Ureter (tissue), 1 donor: ENCODE results near the gene RRAD. TPM values are rescaled to one million over a fixed set of nuclear protein-coding genes. Genes with fewer than 3 reads are reported as not detected.
"Not testable (repeated sequence)": the region's sequence is repeated elsewhere in the genome, so short reads cannot be mapped to it uniquely, and the experiment has no call there.

Experiments used
- DNase-seq: peaks from one replicate; pipeline ENCODE4 v3.0.0-alpha.2; 2020; ENCODE audit warnings: low spot score
- total RNA-seq: library from RNA; stranded (reverse); gene quantifications from one replicate; pipeline ENCODE4 v1.2.4, GENCODE V29; 2023
- donor health status: DM: yes; HTN: yes; CAD: no.

Gene RRAD
- total RNA-seq, 1 donor from 2014 or later: 7.7 TPM

GRCh38 chr16:66900721-66901441, 24.5 kb downstream of the RRAD start:
- no peak for DNase-seq

- DNase-seq: peak; percentile 85
These were observed 25.2 kb downstream of the RRAD start for GRCh38 chr16:66899945-66900710.

DNA sequence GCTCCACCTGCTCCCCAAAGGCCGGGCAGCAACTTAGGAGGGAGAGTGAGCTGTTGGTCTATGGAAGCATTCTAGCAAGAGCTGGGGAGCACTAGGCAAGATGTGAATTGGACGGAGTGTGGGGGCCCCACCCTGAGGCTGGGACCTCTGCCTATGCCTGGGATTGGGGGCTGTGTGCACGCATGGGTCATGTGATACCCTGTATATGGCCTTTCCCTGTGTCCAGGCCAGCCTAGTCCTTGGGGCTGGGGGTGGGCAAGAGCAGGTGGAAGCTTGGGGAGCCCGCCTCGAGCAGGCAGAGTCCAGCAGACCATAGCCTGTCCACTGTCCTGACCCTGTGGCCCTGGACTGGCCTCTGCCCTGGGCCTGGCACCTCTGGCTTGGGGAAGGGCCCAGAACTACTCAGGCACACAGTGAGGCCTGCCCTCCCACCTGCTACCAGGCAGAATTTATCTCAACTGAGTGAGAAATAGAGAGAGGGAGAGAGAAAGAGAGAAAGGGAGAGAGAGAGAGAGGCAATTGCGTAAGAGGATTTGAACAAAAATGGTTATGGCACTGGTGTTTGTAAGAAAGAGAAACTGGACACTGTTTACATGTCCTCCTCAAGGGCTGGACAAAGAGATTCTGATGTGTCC, 25.9 kb downstream of the RRAD start:
- DNase-seq: no peak

DNA sequence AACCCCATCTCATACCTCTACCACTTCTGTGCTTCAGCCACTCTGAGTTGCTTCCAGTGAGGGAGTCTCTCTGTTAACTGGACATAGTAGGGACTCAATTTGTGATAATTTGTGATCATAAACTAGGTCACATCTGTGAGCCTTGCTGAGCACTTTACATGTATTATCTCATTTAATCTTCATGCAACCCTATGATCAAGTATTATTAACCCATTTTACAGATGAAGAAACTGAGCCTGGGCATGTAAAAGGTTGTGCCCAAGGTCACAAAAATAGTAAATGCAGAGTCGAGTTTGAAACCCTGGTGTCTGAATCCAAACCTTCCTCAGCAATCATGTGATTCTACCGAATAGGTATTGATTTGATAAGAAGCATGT, 26.4 kb downstream of the RRAD start:
- no peak for DNase-seq

- DNase-seq: no peak
These were observed 27.1 kb downstream of the RRAD start for GRCh38 chr16:66898207-66898606.

GRCh38 chr16:66896682-66897081, 28.7 kb downstream of the RRAD start:
- DNase-seq: not testable (repeated sequence)

GRCh38 chr16:66895999-66896398, 29.3 kb downstream of the RRAD start:
- DNase-seq: no peak

- DNase-seq: no peak
These were observed 29.7 kb downstream of the RRAD start for GRCh38 chr16:66895689-66895979.

DNA sequence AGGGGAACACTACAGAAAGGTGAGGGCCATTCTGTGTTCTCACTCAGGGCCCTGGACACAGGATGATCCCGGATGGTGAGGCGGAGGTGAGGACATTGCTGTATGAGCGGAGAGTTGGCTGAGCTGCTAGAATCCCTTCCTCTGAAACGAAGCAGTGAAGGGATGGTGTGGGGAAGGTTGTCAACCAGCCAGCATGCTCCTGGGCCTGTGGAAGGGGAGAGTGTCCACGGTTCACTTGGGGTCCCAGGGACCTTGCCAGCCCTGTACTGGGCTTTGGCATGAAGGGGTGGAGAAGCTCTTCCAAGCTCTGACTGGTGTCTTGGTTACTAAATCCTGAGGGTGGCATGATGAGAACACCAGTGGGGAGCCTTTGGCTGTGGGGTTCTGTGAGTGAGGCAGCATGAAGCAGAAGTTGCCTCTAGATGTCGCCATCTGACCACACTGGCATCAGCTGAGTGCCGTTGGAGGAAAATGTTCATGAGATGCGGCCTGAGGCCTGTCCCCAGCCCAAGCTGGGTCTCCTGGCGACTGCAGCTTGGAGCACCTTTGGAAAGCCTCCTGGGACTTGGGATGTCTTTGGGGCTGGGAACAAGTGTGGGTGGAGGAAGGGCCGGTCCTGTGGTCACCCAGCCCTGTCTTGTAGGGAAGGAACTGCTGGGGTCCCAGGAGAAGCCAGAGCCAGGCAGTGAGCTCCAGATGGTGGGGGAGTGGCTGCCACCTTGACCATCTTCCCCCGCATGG, 30.2 kb downstream of the RRAD start:
- peak; percentile 80 for DNase-seq

GRCh38 chr16:66894055-66894454, 31.3 kb downstream of the RRAD start:
- no peak for DNase-seq

DNA sequence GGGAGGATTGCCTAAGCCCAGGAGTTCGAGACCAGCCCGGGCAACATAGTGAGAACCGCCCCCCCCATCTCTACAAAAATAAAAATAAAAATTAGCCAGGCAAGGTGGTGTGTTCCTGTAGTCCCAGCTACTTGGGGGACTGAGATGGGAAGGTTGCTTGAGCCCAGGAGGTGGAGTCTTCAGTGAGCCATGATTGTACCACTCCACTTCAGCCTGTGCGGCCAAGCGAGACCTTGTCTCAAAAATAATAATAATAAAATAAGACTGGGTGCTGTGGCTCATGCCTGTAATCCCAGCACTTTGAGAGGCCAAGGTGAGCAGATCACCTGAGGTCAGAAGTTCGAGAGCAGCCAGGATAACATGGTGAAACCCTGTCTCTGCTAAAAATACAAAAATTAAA, 33.5 kb downstream of the RRAD start:
- no peak for DNase-seq

GRCh38 chr16:66891360-66891759, 34.0 kb downstream of the RRAD start:
- DNase-seq: no peak

DNA sequence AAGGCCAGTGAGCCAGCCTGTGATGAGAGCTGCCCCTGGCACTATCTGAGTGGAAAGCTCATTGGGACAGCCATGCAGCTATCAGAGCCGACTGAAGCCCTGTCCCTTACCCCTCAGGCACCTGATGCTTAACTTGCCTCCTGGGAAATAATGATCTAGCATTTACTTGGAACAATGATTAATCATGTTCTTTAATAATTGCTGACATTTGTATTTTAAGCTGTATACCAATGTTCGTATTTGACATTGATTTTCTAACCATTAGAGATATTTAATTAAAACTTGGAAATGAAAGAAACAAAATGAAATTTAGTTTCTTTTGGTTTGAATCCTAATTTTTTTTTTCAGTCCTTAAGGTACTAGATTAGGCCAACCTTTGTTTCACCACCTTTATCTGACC, 34.5 kb downstream of the RRAD start:
- DNase-seq: no peak

DNA sequence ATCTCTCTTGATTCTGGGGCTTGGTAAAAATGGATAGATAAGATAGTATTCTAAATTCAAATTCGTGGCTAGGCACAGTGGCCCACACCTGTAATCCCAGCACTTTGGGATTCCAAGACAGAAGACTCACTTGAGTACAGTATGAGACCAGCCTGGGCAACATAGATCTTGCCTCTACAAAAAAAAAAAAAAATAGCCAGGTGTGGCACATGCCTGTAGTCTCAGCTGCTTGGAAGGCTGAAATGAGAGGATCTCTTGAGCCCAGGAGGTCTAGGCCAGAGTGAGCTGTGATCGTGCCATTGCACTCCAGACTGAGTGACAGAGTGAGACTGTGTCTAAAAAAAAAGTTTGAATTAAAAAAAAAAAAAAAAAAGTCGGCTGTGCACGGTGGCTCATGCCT, 35.7 kb downstream of the RRAD start:
- no peak for DNase-seq

DNA sequence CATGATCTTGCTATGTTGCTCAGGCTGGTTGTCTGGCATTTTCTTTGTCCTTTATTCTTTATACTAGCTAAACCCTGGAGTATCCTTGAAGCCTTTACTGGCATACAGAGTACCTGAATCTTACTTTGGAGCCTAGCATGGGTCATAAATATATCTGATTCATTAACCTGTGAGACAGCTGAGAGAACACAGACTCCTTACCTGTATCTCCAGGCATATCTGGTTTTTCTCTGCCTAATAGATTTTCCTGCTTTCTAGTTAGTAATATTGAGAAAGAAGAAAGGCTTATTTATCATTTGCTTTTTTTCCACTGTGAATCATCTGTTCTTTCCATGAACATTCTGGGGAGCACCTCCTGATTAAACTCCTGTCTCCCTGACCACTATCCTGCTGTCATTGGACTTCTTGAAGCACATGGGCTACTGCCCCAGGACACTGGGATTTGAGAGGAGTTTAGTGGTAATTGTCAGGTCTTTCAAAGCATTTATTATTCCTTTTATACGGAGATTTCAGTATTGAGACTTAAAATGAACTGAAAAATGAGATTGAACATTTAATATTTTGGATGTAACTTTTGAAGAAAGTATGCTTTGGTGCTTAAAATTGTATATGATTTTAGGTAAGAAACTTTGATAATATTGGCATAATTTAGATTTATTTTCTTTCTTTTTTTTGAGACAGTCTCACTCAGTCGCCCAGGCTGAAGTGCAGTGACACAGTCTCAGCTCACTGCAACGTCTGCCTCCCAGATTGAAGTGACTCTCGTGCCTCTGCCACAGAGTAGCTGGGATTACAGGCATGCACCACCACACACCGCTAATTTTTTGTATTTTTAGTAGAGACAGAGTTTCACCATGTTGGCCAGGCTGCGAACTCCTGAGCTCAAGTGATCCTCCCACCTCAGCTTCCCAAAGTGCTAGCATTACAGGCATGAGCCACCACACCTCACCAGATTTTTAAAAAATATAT, 36.4 kb downstream of the RRAD start:
- DNase-seq: no peak

- no peak for DNase-seq
These were observed 38.4 kb downstream of the RRAD start for GRCh38 chr16:66886914-66887313.

GRCh38 chr16:66886321-66886720, 39.0 kb downstream of the RRAD start:
- DNase-seq: no peak

DNA sequence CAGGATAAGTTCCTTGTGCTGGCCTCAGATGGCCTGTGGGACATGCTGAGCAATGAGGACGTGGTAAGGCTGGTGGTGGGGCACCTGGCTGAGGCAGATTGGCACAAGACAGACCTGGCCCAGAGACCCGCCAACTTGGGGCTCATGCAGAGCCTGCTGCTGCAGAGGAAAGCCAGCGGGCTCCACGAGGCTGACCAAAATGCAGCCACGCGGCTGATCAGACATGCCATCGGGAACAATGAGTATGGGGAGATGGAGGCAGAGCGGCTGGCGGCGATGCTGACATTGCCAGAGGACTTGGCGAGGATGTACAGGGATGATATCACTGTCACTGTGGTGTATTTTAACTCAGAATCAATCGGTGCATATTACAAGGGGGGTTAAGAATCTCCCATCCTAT, 39.8 kb downstream of the RRAD start:
- no peak for DNase-seq

DNA sequence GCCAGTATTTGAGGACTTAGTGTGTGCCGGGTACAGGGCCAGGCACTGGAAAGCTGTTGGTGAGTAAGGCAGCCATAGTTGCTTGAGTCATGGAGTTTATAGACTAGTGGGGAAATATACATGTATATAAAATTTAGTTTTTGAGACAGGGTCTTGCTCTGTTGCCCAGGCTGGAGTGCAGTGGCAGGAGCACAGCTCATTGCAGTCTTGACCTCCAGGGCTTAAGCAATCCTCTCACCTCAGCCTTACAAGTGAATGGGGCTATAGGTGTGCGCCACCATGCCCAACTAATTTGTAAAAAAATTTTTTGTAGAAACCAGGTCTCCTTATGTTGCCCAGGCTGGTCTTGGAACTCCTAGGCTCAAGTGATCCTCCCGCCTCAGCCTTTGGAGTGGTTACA, 42.6 kb downstream of the RRAD start:
- no peak for DNase-seq

DNA sequence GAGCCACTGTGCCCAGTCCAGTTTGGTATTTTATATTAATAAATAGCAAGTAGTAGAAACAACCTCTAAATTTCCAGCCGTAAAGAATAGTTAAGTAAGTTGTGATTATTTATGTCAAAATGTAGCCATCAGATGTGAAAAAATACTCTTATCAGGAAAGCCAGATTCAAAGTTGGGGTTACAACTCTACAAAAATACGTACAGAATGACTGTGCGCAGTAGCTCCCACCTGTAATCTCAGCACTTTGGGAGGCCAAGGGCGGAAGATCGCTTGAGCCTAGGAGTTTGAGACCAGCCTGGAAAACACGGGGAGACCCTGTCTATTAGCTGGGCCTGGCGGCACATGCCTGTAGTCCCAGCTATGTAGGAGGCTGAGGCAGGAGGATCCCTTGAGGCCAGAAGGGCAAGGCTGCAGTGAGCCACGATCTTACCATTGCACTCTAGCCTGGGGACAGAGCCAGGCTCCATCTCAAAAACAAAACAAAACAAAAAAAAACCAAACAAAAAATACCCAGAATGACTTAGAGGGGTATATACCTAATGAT, 43.3 kb downstream of the RRAD start:
- DNase-seq: no peak

DNA sequence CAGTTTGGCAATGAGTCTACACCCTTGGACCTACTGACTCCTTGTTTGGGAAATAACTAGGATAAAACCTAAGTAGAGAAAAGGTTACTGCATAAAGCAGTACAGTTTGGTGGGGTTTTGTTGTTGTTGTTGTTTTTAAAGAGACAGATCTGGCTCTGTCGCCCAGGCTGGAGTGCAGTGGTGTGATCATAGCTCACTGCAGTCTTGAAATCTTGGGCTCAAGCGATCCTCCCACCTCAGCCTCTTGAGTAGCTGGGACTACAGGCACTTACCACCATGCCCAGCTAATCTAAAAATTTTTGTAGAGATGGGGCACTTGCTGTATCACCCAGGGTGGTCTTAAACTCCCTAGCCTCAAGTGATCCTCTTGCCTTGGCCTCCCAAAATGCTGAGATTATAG, 43.8 kb downstream of the RRAD start:
- DNase-seq: no peak
